HepG2 (cell line): ENCODE measurements around the gene DCDC2. TPM values are rescaled to one million over a fixed set of nuclear protein-coding genes. Genes with fewer than 3 reads are reported as not detected.

Source experiments
- AKAP8 ChIP-seq: sonication (generic); formaldehyde crosslinking; IDR thresholded peaks from 2 replicates; pipeline ENCODE4 v1.5.1; 2020; ENCODE audit warnings: mild to moderate bottlenecking, missing genetic modification reagents
- ATAD3A ChIP-seq: sonication (generic); formaldehyde crosslinking; IDR thresholded peaks from 2 replicates; pipeline ENCODE4 v1.4.0; 2020; ENCODE audit warnings: missing genetic modification reagents
- DMAP1 ChIP-seq: IDR thresholded peaks from 2 replicates; pipeline ENCODE4 v1.6.1; 2016
- FOXA1 ChIP-seq, 2 experiments: fragments of 450-650 bp in 1 of 2; sonication (generic) in 1 of 2; formaldehyde crosslinking in 1 of 2; IDR thresholded peaks; 2 replicates each; pipeline versions ENCODE4 v1.4.0 to v1.6.1; 2016 to 2020; ENCODE audit warnings: missing genetic modification reagents in 1 of 2
- FOXM1 ChIP-seq: sonication (generic); formaldehyde crosslinking; IDR thresholded peaks from 2 replicates; pipeline ENCODE4 v1.5.0; 2020; ENCODE audit warnings: missing genetic modification reagents
- GTF3A ChIP-seq: sonication (generic); formaldehyde crosslinking; conservative IDR thresholded peaks from 2 replicates; pipeline ENCODE4 v1.4.0; 2020; ENCODE audit warnings: mild to moderate bottlenecking, missing genetic modification reagents
- HOXA3 ChIP-seq: sonication (generic); formaldehyde crosslinking; IDR thresholded peaks from 2 replicates; pipeline ENCODE4 v1.5.0; 2020; ENCODE audit warnings: missing genetic modification reagents
- HOXD1 ChIP-seq: sonication (generic); formaldehyde crosslinking; IDR thresholded peaks from 2 replicates; pipeline ENCODE4 v1.5.0; 2020; ENCODE audit warnings: missing genetic modification reagents
- KDM1A ChIP-seq: IDR thresholded peaks from 2 replicates; pipeline ENCODE4 v1.6.1; 2016; ENCODE audit warnings: missing compliant biosample characterization
- NR2C2 ChIP-seq: sonication (generic); formaldehyde crosslinking; IDR thresholded peaks from 2 replicates; pipeline ENCODE4 v1.4.0; 2020; ENCODE audit warnings: missing genetic modification reagents, mild to moderate bottlenecking, moderate library complexity, borderline replicate concordance
- NR2F1 ChIP-seq, 2 experiments: fragments of 450-650 bp in 1 of 2; formaldehyde crosslinking in 1 of 2; IDR thresholded peaks; 2 replicates each; pipeline versions ENCODE4 v1.5.0 to v1.6.1; 2016 to 2020; ENCODE audit warnings: mild to moderate bottlenecking in 1 of 2, missing compliant biosample characterization in 1 of 2, missing genetic modification reagents in 1 of 2, moderate library complexity in 1 of 2
- PHF20 ChIP-seq: sonication (generic); formaldehyde crosslinking; IDR thresholded peaks from 2 replicates; pipeline ENCODE4 v1.5.0; 2020; ENCODE audit warnings: mild to moderate bottlenecking, missing genetic modification reagents
- UBTF ChIP-seq: sonication (generic); formaldehyde crosslinking; IDR thresholded peaks from 2 replicates; pipeline ENCODE4 v1.4.0; 2020; ENCODE audit warnings: mild to moderate bottlenecking, missing genetic modification reagents
- XBP1 ChIP-seq: sonication (generic); formaldehyde crosslinking; IDR thresholded peaks from 2 replicates; pipeline ENCODE4 v1.5.0; 2020; ENCODE audit warnings: missing genetic modification reagents
- ZC3H4 ChIP-seq: sonication (generic); formaldehyde crosslinking; IDR thresholded peaks from 2 replicates; pipeline ENCODE4 v1.4.0; 2020; ENCODE audit warnings: missing genetic modification reagents, borderline replicate concordance
- ZNF10 ChIP-seq: sonication (generic); formaldehyde crosslinking; IDR thresholded peaks from 2 replicates; pipeline ENCODE4 v1.4.0; 2020; ENCODE audit warnings: mild to moderate bottlenecking, low read depth, missing genetic modification reagents, borderline replicate concordance
- ZNF18 ChIP-seq: sonication (generic); formaldehyde crosslinking; IDR thresholded peaks from 2 replicates; pipeline ENCODE4 v1.8.0; 2022; ENCODE audit warnings: mild to moderate bottlenecking, missing genetic modification reagents; ENCODE audit not compliant: insufficient replicate concordance
- ZNF326 ChIP-seq: sonication (generic); formaldehyde crosslinking; IDR thresholded peaks from 2 replicates; pipeline ENCODE4 v1.4.0; 2020; ENCODE audit warnings: missing genetic modification reagents, borderline replicate concordance
- ZNF460 ChIP-seq: sonication (generic); formaldehyde crosslinking; IDR thresholded peaks from 2 replicates; pipeline ENCODE4 v1.5.1; 2020; ENCODE audit warnings: missing genetic modification reagents, mild to moderate bottlenecking, borderline replicate concordance
- ZNF589 ChIP-seq: sonication (generic); formaldehyde crosslinking; conservative IDR thresholded peaks from 2 replicates; pipeline ENCODE4 v1.8.0; 2022; ENCODE audit warnings: mild to moderate bottlenecking, moderate library complexity, missing genetic modification reagents
- ZNF605 ChIP-seq: sonication (generic); formaldehyde crosslinking; IDR thresholded peaks from 2 replicates; pipeline ENCODE4 v1.8.0; 2022; ENCODE audit warnings: mild to moderate bottlenecking, missing genetic modification reagents
- ZNF629 ChIP-seq: sonication (generic); formaldehyde crosslinking; conservative IDR thresholded peaks from 2 replicates; pipeline ENCODE4 v1.5.0; 2020; ENCODE audit warnings: missing genetic modification reagents
- ZNF703 ChIP-seq: sonication (generic); formaldehyde crosslinking; IDR thresholded peaks from 2 replicates; pipeline ENCODE4 v1.5.1; 2020; ENCODE audit warnings: missing genetic modification reagents, mild to moderate bottlenecking, moderate library complexity, borderline replicate concordance
- polyA plus RNA-seq, 8 experiments: library from polyadenylated mRNA; depleted of rRNA in 3 of 8; stranded (reverse) in 7 of 8; unstranded in 1 of 8; fragments of >200 nt; fragmentation: Illumina TruSeq in 4 of 8; extraction: Trizol in 4 of 8; gene quantifications; 2 replicates each; pipeline versions ENCODE4 v1.2.1 to v1.2.3, GENCODE V29; 2011 to 2016; ENCODE audit warnings: low read depth in 4 of 8, missing spikeins in 1 of 8, mixed read lengths in 1 of 8; ENCODE audit not compliant: insufficient read depth in 1 of 8
- total RNA-seq, 5 experiments: library from RNA; depleted of rRNA; stranded (reverse); fragments of >200 nt; fragmentation: Illumina TruSeq; extraction: Trizol; gene quantifications; 2 replicates each; pipeline ENCODE4 v1.2.3, GENCODE V29; 2016; ENCODE audit warnings: low read depth in 1 of 5
- TF ChIP-seq, protein P1 (sequence below): sonication (generic); formaldehyde crosslinking; IDR thresholded peaks from 2 replicates; pipeline ENCODE4 v1.8.0; 2022; ENCODE audit warnings: mild to moderate bottlenecking, missing genetic modification reagents

DCDC2 gene
- total and polyA plus RNA-seq, 2 of the 13 experiments (the other 11 are each of a cell fraction or from before 2014, with no cell fraction given): 9.0 to 36.2 TPM

- TF ChIP-seq HOXA3 (CRISPR knock-in tag): peak; percentile 72; the same call in 1 of the 2 replicates
- no peak for TF ChIP-seq ZC3H4 (CRISPR knock-in tag)
- TF ChIP-seq ZNF18 (CRISPR knock-in tag): peak; percentile 57
- no peak for TF ChIP-seq ZNF589 (CRISPR knock-in tag)
- TF ChIP-seq NR2F1 (CRISPR knock-in tag; IDR thresholded peaks at IDR 0.05): peak; percentile 80 to 87
- TF ChIP-seq ZNF326 (CRISPR knock-in tag): no peak
- no peak for TF ChIP-seq ATAD3A (CRISPR knock-in tag)
- no peak for TF ChIP-seq FOXA1 (IDR thresholded peaks at IDR 0.05)
- peak; percentile 85 for TF ChIP-seq FOXA1 (CRISPR knock-in tag; IDR thresholded peaks at IDR 0.05)
- no peak for TF ChIP-seq XBP1 (CRISPR knock-in tag)
- TF ChIP-seq KDM1A (CRISPR knock-in tag): peak; percentile 87
- 0 out of 2 replicates have a peak, but pooled peaks have one; percentile 65 for TF ChIP-seq DMAP1 (CRISPR knock-in tag)
- no peak for TF ChIP-seq ZNF10 (CRISPR knock-in tag)
- TF ChIP-seq ZNF605 (CRISPR knock-in tag): no peak; the same call in 1 of the 2 replicates
- TF ChIP-seq, protein P1, sequence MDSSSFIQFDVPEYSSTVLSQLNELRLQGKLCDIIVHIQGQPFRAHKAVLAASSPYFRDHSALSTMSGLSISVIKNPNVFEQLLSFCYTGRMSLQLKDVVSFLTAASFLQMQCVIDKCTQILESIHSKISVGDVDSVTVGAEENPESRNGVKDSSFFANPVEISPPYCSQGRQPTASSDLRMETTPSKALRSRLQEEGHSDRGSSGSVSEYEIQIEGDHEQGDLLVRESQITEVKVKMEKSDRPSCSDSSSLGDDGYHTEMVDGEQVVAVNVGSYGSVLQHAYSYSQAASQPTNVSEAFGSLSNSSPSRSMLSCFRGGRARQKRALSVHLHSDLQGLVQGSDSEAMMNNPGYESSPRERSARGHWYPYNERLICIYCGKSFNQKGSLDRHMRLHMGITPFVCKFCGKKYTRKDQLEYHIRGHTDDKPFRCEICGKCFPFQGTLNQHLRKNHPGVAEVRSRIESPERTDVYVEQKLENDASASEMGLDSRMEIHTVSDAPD (CRISPR knock-in tag): peak; percentile 67; the same call in 1 of the 2 replicates
- TF ChIP-seq ZNF460 (CRISPR knock-in tag): peak; percentile 45; the same call in 1 of the 2 replicates
- TF ChIP-seq HOXD1 (CRISPR knock-in tag): peak; percentile 65; the same call in 1 of the 2 replicates
- peak; percentile 84 for TF ChIP-seq NR2C2
- TF ChIP-seq ZNF703: no peak
- TF ChIP-seq ZNF629 (CRISPR knock-in tag): peak; percentile 56
- TF ChIP-seq FOXM1 (CRISPR knock-in tag): no peak
- TF ChIP-seq GTF3A: peak; percentile 82; the same call in 1 of the 2 replicates
- TF ChIP-seq AKAP8 (CRISPR knock-in tag): no peak
- no peak for TF ChIP-seq PHF20 (CRISPR knock-in tag)
- peak; percentile 36; the same call in 1 of the 2 replicates for TF ChIP-seq UBTF
Observed at GRCh38 chr6:24385536-24386269, 27.8 kb upstream of the DCDC2 start (continued).
